Effector memory CD4-positive, alpha-beta T cell (primary cell): ENCODE data around the gene NFAM1.

Source experiments
- DNase-seq, 3 donors: peaks; one replicate each; pipeline ENCODE4 v3.0.0-alpha.2; 2020
- H3K27ac ChIP-seq: 2 replicates; pipeline ENCODE4 v1.7.0; 2013; ENCODE audit warnings: mild to moderate bottlenecking, low read length, moderate library complexity; ENCODE audit not compliant: insufficient read depth, poor library complexity, severe bottlenecking
- H3K27me3 ChIP-seq: replicated peaks from 2 replicates; pipeline ENCODE4 v1.7.0; 2013; ENCODE audit warnings: mild to moderate bottlenecking, low read length; ENCODE audit not compliant: insufficient read depth, control insufficient read depth, poor library complexity, severe bottlenecking
- H3K36me3 ChIP-seq: 2 replicates; pipeline ENCODE4 v1.7.0; 2013; ENCODE audit warnings: mild to moderate bottlenecking, low read length, moderate library complexity; ENCODE audit not compliant: control insufficient read depth, insufficient read depth
- H3K4me1 ChIP-seq: 2 replicates; pipeline ENCODE4 v1.7.0; 2013; ENCODE audit warnings: low read length, mild to moderate bottlenecking; ENCODE audit not compliant: control insufficient read depth, insufficient read depth, poor library complexity, severe bottlenecking
- H3K4me3 ChIP-seq: 2 replicates; pipeline ENCODE4 v1.7.0; 2013; ENCODE audit warnings: low read length, low read depth, mild to moderate bottlenecking; ENCODE audit not compliant: insufficient read depth, poor library complexity, severe bottlenecking
- H3K9me3 ChIP-seq: 2 replicates; pipeline ENCODE4 v1.7.0; 2013; ENCODE audit warnings: mild to moderate bottlenecking, low read length, moderate library complexity; ENCODE audit not compliant: control insufficient read depth

NFAM1 gene

GRCh38 chr22:42400811-42401534 lies 31.2 kb downstream of the NFAM1 start:
- no peak for DNase-seq
- no peaks in the 10 kb centered on the region for H3K27me3 ChIP-seq
- no peaks in the 10 kb centered on the region for H3K9me3 ChIP-seq
- no peak overlapping the region for H3K27ac ChIP-seq
- peaks cover 11% of the 10 kb centered on the region for H3K4me1 ChIP-seq
- no peaks in the 10 kb centered on the region for H3K36me3 ChIP-seq
- no peak overlapping the region for H3K4me3 ChIP-seq

- no peak for DNase-seq
- no peak overlapping the region for H3K27ac ChIP-seq
- no peaks in the 10 kb centered on the region for H3K36me3 ChIP-seq
- no peak overlapping the region for H3K4me3 ChIP-seq
- peaks cover 11% of the 10 kb centered on the region for H3K4me1 ChIP-seq
- no peaks in the 10 kb centered on the region for H3K9me3 ChIP-seq
- no peaks in the 10 kb centered on the region for H3K27me3 ChIP-seq
Observed at GRCh38 chr22:42399315-42400271, 32.6 kb downstream of the NFAM1 start.

GRCh38 chr22:42397332-42398249 lies 34.6 kb downstream of the NFAM1 start:
- Histone ChIP-seq H3K27me3 (no peaks in the 10 kb centered on the region), H3K4me1 (peaks cover 11% of the 10 kb centered on the region), H3K27ac (no peak overlapping the region), H3K36me3 (no peaks in the 10 kb centered on the region), H3K9me3 (no peaks in the 10 kb centered on the region), H3K4me3 (no peak overlapping the region)
- no peak for DNase-seq

DNA sequence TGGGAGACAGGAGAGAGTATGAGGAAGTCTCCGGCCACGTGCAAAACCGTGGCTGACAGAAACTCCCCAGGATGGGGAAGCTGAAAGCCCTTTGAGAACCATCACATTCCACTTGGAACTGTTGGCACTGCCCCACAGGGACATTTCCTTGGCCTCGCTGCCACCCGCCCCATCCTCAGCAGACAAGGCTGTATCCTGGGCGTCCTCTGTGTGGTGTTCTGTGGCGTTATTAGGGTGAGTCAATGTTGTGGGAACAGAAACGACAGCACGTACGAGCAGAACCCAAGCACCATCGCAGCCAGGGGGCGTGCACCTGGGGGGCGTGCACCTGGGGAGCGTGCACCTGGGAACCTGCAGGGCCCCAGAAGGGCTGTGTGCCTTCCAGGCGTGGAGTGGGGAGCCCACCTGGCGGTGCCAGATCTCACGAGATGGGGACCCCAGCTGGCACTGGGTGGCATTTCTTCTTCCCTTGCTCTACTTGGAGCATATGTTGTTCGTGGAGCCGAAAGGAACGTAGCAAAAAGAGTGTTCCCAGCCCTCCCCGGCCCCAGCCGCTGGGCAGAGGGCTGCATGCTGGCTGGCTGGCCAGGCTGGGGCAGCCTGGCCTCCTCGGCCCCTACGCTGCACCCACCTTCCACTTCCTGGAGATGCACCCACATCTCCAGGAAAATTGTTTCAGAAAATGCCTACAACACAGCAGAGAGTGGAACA lies 35.4 kb downstream of the NFAM1 start:
- H3K4me3 ChIP-seq, result no peak overlapping the region
- no peak overlapping the region for H3K27ac ChIP-seq
- no peaks in the 10 kb centered on the region for H3K9me3 ChIP-seq
- peaks cover 11% of the 10 kb centered on the region for H3K4me1 ChIP-seq
- H3K36me3 ChIP-seq, result no peaks in the 10 kb centered on the region
- DNase-seq, result no peak
- no peaks in the 10 kb centered on the region for H3K27me3 ChIP-seq

DNA sequence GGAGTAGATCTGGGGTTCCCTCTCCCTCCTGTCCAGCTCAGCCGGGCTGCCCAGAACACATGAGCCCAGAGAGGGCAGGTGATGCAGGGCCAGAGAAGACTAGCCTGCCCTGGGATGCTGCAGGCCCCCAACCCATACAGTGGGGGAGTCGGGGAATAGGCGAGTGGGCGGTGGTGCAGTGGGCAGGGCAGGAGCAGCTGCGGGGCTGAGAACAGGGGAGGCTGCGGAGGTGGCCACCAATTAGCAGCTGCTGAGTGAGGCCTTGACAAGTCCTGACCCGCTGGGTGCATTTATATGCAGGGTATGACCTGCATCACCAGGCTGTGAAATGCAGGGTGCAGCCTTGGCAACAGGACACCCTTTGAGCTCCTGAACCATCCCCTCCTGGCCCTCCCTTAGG lies 43.1 kb downstream of the NFAM1 start:
- Histone ChIP-seq H3K9me3 (no peaks in the 10 kb centered on the region), H3K27me3 (no peaks in the 10 kb centered on the region), H3K27ac (no peak overlapping the region), H3K4me3 (no peak overlapping the region), H3K4me1 (no peaks in the 10 kb centered on the region), H3K36me3 (no peaks in the 10 kb centered on the region)
- no peak for DNase-seq

DNA sequence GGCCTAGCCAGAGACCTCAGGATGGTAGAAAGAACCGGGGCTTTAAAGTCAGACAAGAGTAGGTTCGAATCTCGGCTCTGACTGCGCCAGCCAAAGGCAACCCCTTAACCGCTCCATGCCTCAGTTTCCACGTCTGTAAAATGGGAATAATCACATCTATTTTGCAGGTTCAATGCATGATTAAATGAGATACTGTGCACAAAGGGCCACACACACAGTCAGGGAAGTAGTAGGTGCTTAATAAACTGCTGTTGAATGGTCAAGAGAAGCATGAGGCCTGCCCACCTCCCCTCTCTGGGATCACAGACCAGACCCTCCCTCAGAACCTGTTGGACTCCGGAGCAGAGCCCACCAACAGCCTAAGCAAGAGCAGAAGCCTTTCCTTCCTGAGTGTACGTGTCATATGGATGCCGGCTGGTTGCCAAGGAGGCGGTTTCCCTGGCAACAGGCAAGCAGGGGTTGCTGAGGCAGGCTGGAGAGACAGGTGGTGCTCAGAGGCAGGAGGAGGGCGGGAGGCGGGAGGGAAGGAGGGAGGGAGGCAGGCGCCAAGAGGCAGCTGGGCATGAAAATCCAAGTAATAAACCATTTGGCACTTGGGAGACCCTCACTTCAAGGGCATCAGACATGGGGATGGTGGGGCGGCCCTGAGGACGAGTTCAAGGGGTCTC lies 43.9 kb downstream of the NFAM1 start:
- Histone ChIP-seq H3K36me3 (no peaks in the 10 kb centered on the region), H3K27ac (no peak overlapping the region)
- DNase-seq, result no peak

DNA sequence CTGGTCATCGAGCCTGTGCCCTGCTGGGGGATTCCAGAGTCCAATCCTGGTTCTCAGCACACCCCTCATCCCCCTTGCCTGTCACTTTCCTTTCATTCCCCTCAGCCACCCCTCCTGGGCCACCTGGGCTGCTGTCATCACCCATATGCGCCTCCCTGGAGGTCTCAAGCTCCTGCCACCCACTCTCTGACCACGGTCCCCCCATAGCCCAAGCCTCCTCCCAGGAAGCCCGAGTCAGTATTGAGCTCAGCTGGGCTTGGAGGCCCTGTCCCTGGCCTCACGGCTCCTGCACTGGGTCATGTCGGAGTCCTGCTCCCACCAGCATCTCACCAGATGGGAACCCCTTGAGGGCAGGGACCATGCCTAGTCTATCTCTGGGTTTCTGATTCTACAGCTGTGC lies 44.6 kb downstream of the NFAM1 start:
- Histone ChIP-seq H3K9me3 (no peaks in the 10 kb centered on the region), H3K4me3 (no peak overlapping the region), H3K4me1 (no peaks in the 10 kb centered on the region), H3K27ac (no peak overlapping the region), H3K27me3 (no peaks in the 10 kb centered on the region), H3K36me3 (no peaks in the 10 kb centered on the region)
- no peak for DNase-seq

More for the DNA sequence above, 43.9 kb downstream of the NFAM1 start:
- Histone ChIP-seq H3K9me3 (no peaks in the 10 kb centered on the region), H3K27me3 (no peaks in the 10 kb centered on the region), H3K4me3 (no peak overlapping the region), H3K4me1 (no peaks in the 10 kb centered on the region)

GRCh38 chr22:42385696-42386095 lies 46.5 kb downstream of the NFAM1 start:
- no peaks in the 10 kb centered on the region for H3K36me3 ChIP-seq
- H3K9me3 ChIP-seq, result no peaks in the 10 kb centered on the region
- no peak for DNase-seq
- no peaks in the 10 kb centered on the region for H3K27me3 ChIP-seq
- no peak overlapping the region for H3K4me3 ChIP-seq
- H3K4me1 ChIP-seq, result no peaks in the 10 kb centered on the region
- no peak overlapping the region for H3K27ac ChIP-seq

DNA sequence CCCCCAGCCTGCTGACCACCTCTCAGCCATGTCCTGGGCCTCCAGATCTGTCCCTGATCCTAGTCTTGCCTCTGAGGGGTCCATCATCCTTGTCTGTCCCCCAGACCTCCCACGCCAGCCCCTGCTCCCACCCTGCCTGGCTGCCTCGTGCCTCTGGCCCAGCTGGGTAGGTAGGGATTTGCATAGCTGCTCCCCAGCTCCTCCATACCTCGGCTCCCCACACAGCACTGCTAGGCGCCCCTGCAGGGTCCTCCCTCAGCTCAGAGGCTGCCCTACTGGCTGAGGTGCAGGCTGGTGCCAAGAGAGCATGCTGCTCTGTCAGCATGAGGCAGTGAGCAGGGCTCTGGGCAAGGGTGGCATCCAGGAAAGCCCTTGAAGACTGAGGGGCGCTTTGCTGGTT lies 47.7 kb downstream of the NFAM1 start:
- DNase-seq, result no peak
- Histone ChIP-seq H3K27ac (no peak overlapping the region), H3K4me3 (no peak overlapping the region), H3K4me1 (no peaks in the 10 kb centered on the region), H3K27me3 (no peaks in the 10 kb centered on the region), H3K9me3 (no peaks in the 10 kb centered on the region), H3K36me3 (no peaks in the 10 kb centered on the region)
